IMR-90 (cell line): Measurements from ENCODE around the gene CLNK. TPM values are rescaled to one million over a fixed set of nuclear protein-coding genes. Genes with fewer than 3 reads are reported as not detected.

ENCODE experiments used
- ATAC-seq: fragments of 200-7000 bp; cut with Tn5 transposase; 2 replicates; pipeline ENCODE4 v1.9.1; 2020; ENCODE audit warnings: low read depth, mild to moderate bottlenecking, moderate library complexity
- BruUV-seq: library from RNA; stranded (reverse); fragments of 400-500 nt; replicated peaks from 2 replicates; lab custom pipeline; 2021; lab: Mats Ljungman, UMichigan
- CTCF ChIA-PET: fragments of 300-600 bp; formaldehyde crosslinking; extraction: SDS; loops from one replicate; lab custom pipeline; 2021; ENCODE audit warnings: antibody characterized with exemption; lab: Yijun Ruan, JAX
- POLR2A ChIA-PET: fragments of 300-600 bp; sonication (Branson Sonifier 250); formaldehyde crosslinking; loops from one replicate; lab custom pipeline; 2022; ENCODE audit warnings: antibody characterized with exemption; ENCODE audit not compliant: unreplicated experiment; lab: Charles Lee
- DNase-seq: peaks from one replicate; pipeline ENCODE4 v3.0.0; 2013
- H2AFZ ChIP-seq: replicated peaks from 2 replicates; pipeline ENCODE3; 2013; ENCODE audit warnings: low read length, mild to moderate bottlenecking; ENCODE audit not compliant: poor library complexity
- H2AK5ac ChIP-seq: 2 replicates; pipeline ENCODE4 v1.6.1; 2013; ENCODE audit warnings: low read depth, low read length, inconsistent platforms
- H2AK9ac ChIP-seq: replicated peaks from 2 replicates; pipeline ENCODE3; 2013; ENCODE audit warnings: mild to moderate bottlenecking, low read depth, low read length, moderate library complexity; ENCODE audit not compliant: poor library complexity
- H2BK120ac ChIP-seq: 2 replicates; pipeline ENCODE4 v1.6.1; 2013; ENCODE audit warnings: low read depth, low read length, inconsistent platforms
- H2BK15ac ChIP-seq: 3 replicates; pipeline ENCODE4 v1.6.1; 2013; ENCODE audit warnings: low read depth, low read length, inconsistent platforms
- H2BK20ac ChIP-seq: 2 replicates; pipeline ENCODE4 v1.6.1; 2013; ENCODE audit warnings: low read depth, mild to moderate bottlenecking, inconsistent platforms, low read length, moderate library complexity
- H2BK5ac ChIP-seq: 2 replicates; pipeline ENCODE4 v1.6.1; 2013; ENCODE audit warnings: mild to moderate bottlenecking, low read depth, low read length, inconsistent platforms; ENCODE audit not compliant: poor library complexity, severe bottlenecking
- H3K14ac ChIP-seq: replicated peaks from 2 replicates; pipeline ENCODE4 v1.6.1; 2013; ENCODE audit warnings: low read depth, low read length, inconsistent platforms
- H3K18ac ChIP-seq: 2 replicates; pipeline ENCODE4 v1.6.1; 2013; ENCODE audit warnings: low read depth, low read length, control low read depth
- H3K23ac ChIP-seq: 2 replicates; pipeline ENCODE4 v1.6.1; 2013; ENCODE audit warnings: low read depth, low read length, inconsistent platforms
- H3K27ac ChIP-seq: 2 replicates; pipeline ENCODE4 v1.5.1; 2013; ENCODE audit warnings: mild to moderate bottlenecking, control low read depth, low read length; ENCODE audit not compliant: insufficient read depth
- H3K27me3 ChIP-seq: 2 replicates; pipeline ENCODE4 v1.6.1; 2013; ENCODE audit warnings: low read length; ENCODE audit not compliant: control insufficient read depth, insufficient read depth
- H3K36me3 ChIP-seq: 2 replicates; pipeline ENCODE4 v1.6.1; 2013; ENCODE audit warnings: low read length, mixed read lengths; ENCODE audit not compliant: control insufficient read depth, insufficient read depth
- H3K4ac ChIP-seq: 2 replicates; pipeline ENCODE4 v1.6.1; 2013; ENCODE audit warnings: low read depth, low read length, inconsistent platforms
- H3K4me1 ChIP-seq: 2 replicates; pipeline ENCODE4 v1.6.1; 2013; ENCODE audit warnings: low read length, mixed read lengths; ENCODE audit not compliant: control insufficient read depth, insufficient read depth
- H3K4me2 ChIP-seq: 2 replicates; pipeline ENCODE4 v1.6.1; 2013; ENCODE audit warnings: low read depth, mild to moderate bottlenecking, control low read depth, low read length, moderate library complexity
- H3K4me3 ChIP-seq: 2 replicates; pipeline ENCODE4 v1.5.1; 2013; ENCODE audit warnings: low read depth, mild to moderate bottlenecking, control low read depth, low read length, moderate library complexity; ENCODE audit not compliant: insufficient read depth
- H3K56ac ChIP-seq: 2 replicates; pipeline ENCODE4 v1.6.1; 2013; ENCODE audit warnings: low read length, inconsistent platforms; ENCODE audit not compliant: insufficient read depth; ENCODE audit errors: extremely low read depth
- H3K79me1 ChIP-seq, 2 experiments: 2 replicates each; pipeline ENCODE4 v1.6.1; 2013; ENCODE audit warnings: low read length in 2 of 2, inconsistent platforms in 1 of 2, low read depth in 1 of 2
- H3K9ac ChIP-seq: 2 replicates; pipeline ENCODE4 v1.6.1; 2013; ENCODE audit warnings: low read depth, low read length, control low read depth
- H3K9me1 ChIP-seq: 2 replicates; pipeline ENCODE4 v1.6.1; 2013; ENCODE audit warnings: low read length, inconsistent platforms; ENCODE audit not compliant: insufficient read depth
- H3K9me3 ChIP-seq: 2 replicates; pipeline ENCODE4 v1.6.1; 2013; ENCODE audit warnings: low read length; ENCODE audit not compliant: control insufficient read depth, insufficient read depth
- H4K20me1 ChIP-seq: 2 replicates; pipeline ENCODE4 v1.6.1; 2013; ENCODE audit warnings: low read length, inconsistent platforms; ENCODE audit not compliant: insufficient read depth
- H4K5ac ChIP-seq: 2 replicates; pipeline ENCODE4 v1.6.1; 2013; ENCODE audit warnings: mild to moderate bottlenecking, low read depth, low read length, control low read depth
- H4K8ac ChIP-seq, 2 experiments: 2 replicates each; pipeline ENCODE4 v1.6.1; 2013; ENCODE audit warnings: low read depth in 2 of 2, low read length in 2 of 2, control low read depth in 1 of 2, inconsistent platforms in 1 of 2
- H4K91ac ChIP-seq: 2 replicates; pipeline ENCODE4 v1.6.1; 2013; ENCODE audit warnings: low read depth, low read length, inconsistent platforms; ENCODE audit not compliant: insufficient read depth
- BHLHE40 ChIP-seq: fragments of 150-350 bp; IDR thresholded peaks from 2 replicates; pipeline ENCODE4 v1.6.1; 2016; ENCODE audit warnings: mild to moderate bottlenecking, low read depth, low read length
- CHD1 ChIP-seq: IDR thresholded peaks from 2 replicates; pipeline ENCODE4 v1.6.1; 2012; ENCODE audit warnings: low read depth, low read length, improper control_type of control experiment
- CTCF ChIP-seq: conservative IDR thresholded peaks from 2 replicates; pipeline ENCODE4 v1.5.1; 2012; ENCODE audit warnings: mild to moderate bottlenecking, low read depth, low read length, improper control_type of control experiment
- FOS ChIP-seq: fragments of 150-350 bp; IDR thresholded peaks from 2 replicates; pipeline ENCODE4 v1.6.1; 2016; ENCODE audit warnings: low read depth, low read length
- MAFK ChIP-seq: IDR thresholded peaks from 2 replicates; pipeline ENCODE4 v1.6.1; 2012; ENCODE audit warnings: low read depth, low read length, improper control_type of control experiment
- MAZ ChIP-seq: IDR thresholded peaks from 2 replicates; pipeline ENCODE4 v1.6.1; 2012; ENCODE audit warnings: low read depth, mild to moderate bottlenecking, low read length, improper control_type of control experiment, moderate library complexity, borderline replicate concordance
- MXI1 ChIP-seq: IDR thresholded peaks from 2 replicates; pipeline ENCODE4 v1.6.1; 2012; ENCODE audit warnings: low read depth, mild to moderate bottlenecking, low read length, moderate library complexity, borderline replicate concordance
- NFE2L2 ChIP-seq: fragments of 150-350 bp; IDR thresholded peaks from 2 replicates; pipeline ENCODE4 v1.6.1; 2016; ENCODE audit warnings: low read depth, mild to moderate bottlenecking, low read length
- POLR2A ChIP-seq: IDR thresholded peaks from 2 replicates; pipeline ENCODE4 v1.6.1; 2012; ENCODE audit warnings: mild to moderate bottlenecking, low read depth, low read length
- RAD21 ChIP-seq: IDR thresholded peaks from 2 replicates; pipeline ENCODE4 v1.6.1; 2012; ENCODE audit warnings: low read length, improper control_type of control experiment
- RCOR1 ChIP-seq: IDR thresholded peaks from 2 replicates; pipeline ENCODE4 v1.6.1; 2012; ENCODE audit warnings: mild to moderate bottlenecking, low read length, improper control_type of control experiment; ENCODE audit not compliant: insufficient replicate concordance
- RFX5 ChIP-seq: IDR thresholded peaks from 2 replicates; pipeline ENCODE4 v1.8.0; 2012; ENCODE audit warnings: low read depth, mild to moderate bottlenecking, low read length, moderate library complexity
- SMC3 ChIP-seq: fragments of 150-350 bp; IDR thresholded peaks from 2 replicates; pipeline ENCODE4 v1.6.1; 2016; ENCODE audit warnings: low read depth, mild to moderate bottlenecking, antibody characterized with exemption, low read length, moderate library complexity
- WGBS, 2 experiments: methylation state at CpG; one replicate each; pipeline versions ENCODE4 v1.1.5 to v1.1.7; 2013; ENCODE audit warnings: missing lambda C conversion rate in 2 of 2; ENCODE audit not compliant: insufficient read length in 1 of 2; ENCODE audit errors: extremely low coverage in 2 of 2; 5-methylcytosine and 5-hydroxymethylcytosine counted together
- dilution Hi-C: fragments of 300-500 bp; cut with HindIII; formaldehyde crosslinking; loops from one replicate; pipeline ENCODE4 v1.14.3; 2018; ENCODE audit warnings: low sequenced_read_pairs; ENCODE audit not compliant: unreplicated experiment
- in situ Hi-C: fragments of 300-500 bp; cut with MboI; formaldehyde crosslinking; loops from 3 replicates; pipeline ENCODE4 v1.14.3; 2019; ENCODE audit warnings: low sequenced_read_pairs, inconsistent platforms, mixed read lengths
- intact Hi-C: fragments of 100-400 bp; cut with micrococcal nuclease; formaldehyde crosslinking; loops from 2 replicates; pipeline ENCODE4 v1.10.0; 2022
- polyA plus RNA-seq, 3 experiments: library from polyadenylated mRNA; depleted of rRNA; stranded (reverse); fragments of >200 nt; gene quantifications; 2 replicates each; pipeline ENCODE4 v1.2.3, GENCODE V29; 2012; ENCODE audit warnings: low replicate concordance in 1 of 3
- total RNA-seq: library from RNA; depleted of rRNA; stranded (reverse); fragments of >200 nt; gene quantifications from 2 replicates; pipeline ENCODE4 v1.2.3, GENCODE V29; 2012
- TF ChIP-seq, protein P1 (sequence below): fragments of 150-350 bp; IDR thresholded peaks from 2 replicates; pipeline ENCODE4 v1.6.1; 2016; ENCODE audit warnings: low read depth, mild to moderate bottlenecking, low read length, moderate library complexity, borderline replicate concordance
- TF ChIP-seq, protein P2 (sequence below): fragments of 150-350 bp; IDR thresholded peaks from 2 replicates; pipeline ENCODE4 v1.6.1; 2017; ENCODE audit warnings: mild to moderate bottlenecking, antibody characterized with exemption, low read length, low read depth

The CLNK gene
- total and polyA plus RNA-seq, 2 of the 4 experiments (the other 2 are of a cell fraction), result not detected

DNA sequence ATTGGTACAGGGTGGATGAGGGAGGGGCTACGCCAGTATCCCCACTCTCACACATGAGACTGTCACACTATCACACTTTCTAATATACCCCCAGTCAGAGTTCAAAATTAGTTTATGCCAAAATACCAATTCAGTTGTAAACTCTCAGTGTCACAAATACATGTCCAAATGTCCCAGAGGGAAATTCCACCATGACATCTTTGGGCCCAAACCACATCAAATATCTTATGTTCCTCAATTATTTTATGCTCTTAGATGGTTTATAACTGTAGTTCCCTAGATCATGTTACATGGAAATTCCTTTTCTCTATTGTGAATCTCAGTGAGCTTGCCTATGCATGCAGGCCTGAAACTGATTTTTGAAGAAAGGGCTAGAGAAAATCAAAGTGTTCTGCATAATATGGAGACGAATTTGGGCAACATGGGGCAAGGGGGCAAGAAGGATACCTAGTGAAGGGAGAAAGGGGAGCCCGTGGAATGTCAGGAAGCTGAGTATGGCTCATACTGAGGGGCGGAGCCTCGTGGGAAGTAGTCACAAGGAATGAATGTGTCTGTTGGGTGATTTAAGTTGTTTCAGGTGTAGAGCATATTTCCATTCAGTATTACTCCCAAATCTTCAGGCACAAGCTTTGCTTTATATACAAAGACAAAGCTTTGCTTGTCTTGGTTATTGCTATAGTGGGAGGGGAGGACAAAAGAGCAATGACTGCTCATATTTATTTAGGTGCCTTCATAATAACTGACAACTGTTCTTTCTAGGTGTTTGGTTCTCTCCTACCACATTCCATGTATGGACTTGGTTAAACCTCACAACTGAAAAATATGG lies 40.8 kb downstream of the CLNK start:
- Histone ChIP-seq H2BK15ac (no peak overlapping the region), H4K8ac (no peak overlapping the region), H4K91ac (no peak overlapping the region), H4K5ac (no peak overlapping the region), H2BK120ac (no peak overlapping the region), H3K18ac (no peak overlapping the region), H3K4me1 (0 out of 2 replicates have a peak, but pooled peaks cover 3% of the 10 kb centered on the region), H3K4me2 (no peak overlapping the region), H3K36me3 (no peaks in the 10 kb centered on the region), H3K4me3 (no peak overlapping the region), H2BK20ac (no peak overlapping the region), H3K79me1 (no peaks in the 10 kb centered on the region), H2AK5ac (no peak overlapping the region), H3K9me1 (no peaks in the 10 kb centered on the region), H3K56ac (no peak overlapping the region), H3K9ac (no peak overlapping the region), H3K9me3 (no peaks in the 10 kb centered on the region; the same call in 1 of the 2 replicates), H4K20me1 (no peaks in the 10 kb centered on the region), H3K23ac (no peak overlapping the region), H2BK5ac (no peak overlapping the region), H2AFZ (peak overlapping the region; percentile 77), H3K4ac (no peak overlapping the region), H3K14ac (0 out of 2 replicates have a peak overlapping the region, but pooled peaks have one; percentile 41), H3K27ac (no peak overlapping the region), H3K27me3 (no peaks in the 10 kb centered on the region), H2AK9ac (no peak overlapping the region)
- ChIA-PET POLR2A (no interaction called here), CTCF (no interaction called here)
- WGBS, 2 experiments, result 100% methylated on average over 1 of the region's 5 CpGs; no CpG with 5 or more reads in 1 of the 2 experiments
- no TSS peak for BruUV-seq
- intact Hi-C loops, result no loop called here
- dilution Hi-C loops, result no loop called here
- ATAC-seq (peak; percentile 29; the same call in 1 of the 2 replicates), DNase-seq (peak; percentile 20)
- in situ Hi-C loops, result no loop called here
- TF ChIP-seq, protein P1, sequence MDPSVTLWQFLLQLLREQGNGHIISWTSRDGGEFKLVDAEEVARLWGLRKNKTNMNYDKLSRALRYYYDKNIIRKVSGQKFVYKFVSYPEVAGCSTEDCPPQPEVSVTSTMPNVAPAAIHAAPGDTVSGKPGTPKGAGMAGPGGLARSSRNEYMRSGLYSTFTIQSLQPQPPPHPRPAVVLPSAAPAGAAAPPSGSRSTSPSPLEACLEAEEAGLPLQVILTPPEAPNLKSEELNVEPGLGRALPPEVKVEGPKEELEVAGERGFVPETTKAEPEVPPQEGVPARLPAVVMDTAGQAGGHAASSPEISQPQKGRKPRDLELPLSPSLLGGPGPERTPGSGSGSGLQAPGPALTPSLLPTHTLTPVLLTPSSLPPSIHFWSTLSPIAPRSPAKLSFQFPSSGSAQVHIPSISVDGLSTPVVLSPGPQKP, result no peak
- TF ChIP-seq CTCF, result no peak
- no peak for TF ChIP-seq RFX5
- TF ChIP-seq RAD21, result no peak
- TF ChIP-seq RCOR1, result no peak
- no peak for TF ChIP-seq SMC3
- no peak for TF ChIP-seq MAZ
- no peak for TF ChIP-seq MXI1
- no peak for TF ChIP-seq CHD1
- no peak for TF ChIP-seq FOS
- TF ChIP-seq NFE2L2, result no peak
- TF ChIP-seq POLR2A, result no peak
- TF ChIP-seq MAFK, result no peak
- TF ChIP-seq BHLHE40, result no peak
- TF ChIP-seq, protein P2, sequence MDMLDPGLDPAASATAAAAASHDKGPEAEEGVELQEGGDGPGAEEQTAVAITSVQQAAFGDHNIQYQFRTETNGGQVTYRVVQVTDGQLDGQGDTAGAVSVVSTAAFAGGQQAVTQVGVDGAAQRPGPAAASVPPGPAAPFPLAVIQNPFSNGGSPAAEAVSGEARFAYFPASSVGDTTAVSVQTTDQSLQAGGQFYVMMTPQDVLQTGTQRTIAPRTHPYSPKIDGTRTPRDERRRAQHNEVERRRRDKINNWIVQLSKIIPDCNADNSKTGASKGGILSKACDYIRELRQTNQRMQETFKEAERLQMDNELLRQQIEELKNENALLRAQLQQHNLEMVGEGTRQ, result no peak
